Kasumi-1 (cell line): ENCODE results near the gene TNS2.
"Not testable (repeated sequence)": the region's sequence is repeated elsewhere in the genome, so short reads cannot be mapped to it uniquely, and the experiment has no call there.

ENCODE experiments used
- DNase-seq, 2 experiments: peaks; one replicate each; lab custom pipeline; 2025; lab: John Stamatoyannopoulos, UW

Gene TNS2

GRCh38 chr12:53093777-53094393 is 44.0 kb downstream of the TNS2 start:
- DNase-seq, result peak in 1 of 2 experiments; percentile 10

- DNase-seq, result no peak
These were observed 44.5 kb downstream of the TNS2 start for GRCh38 chr12:53094394-53094787.

GRCh38 chr12:53094796-53095595 is 45.1 kb downstream of the TNS2 start:
- not testable (repeated sequence) for DNase-seq

- not testable (repeated sequence) for DNase-seq
These were observed 45.7 kb downstream of the TNS2 start for GRCh38 chr12:53095596-53095895.

GRCh38 chr12:53096089-53096741 is 46.4 kb downstream of the TNS2 start:
- DNase-seq, result no peak

GRCh38 chr12:53096759-53097158 is 46.9 kb downstream of the TNS2 start:
- DNase-seq, result no peak

- DNase-seq, result no peak
These were observed 47.3 kb downstream of the TNS2 start for GRCh38 chr12:53097207-53097563.

- DNase-seq, result peak in 1 of 2 experiments; percentile 4
These were observed 47.9 kb downstream of the TNS2 start, which contains the start of gene IGFBP6 for GRCh38 chr12:53097564-53098353. Gene IGFBP6, plus strand, starts transcription at chr12:53097667. Its CDS starts 51 bp downstream, at chr12:53097718.

- DNase-seq, result no peak
These were observed 48.6 kb downstream of the TNS2 start for GRCh38 chr12:53098354-53098981.

- DNase-seq, result peak; percentile 61 to 80
These were observed 49.4 kb downstream of the TNS2 start for GRCh38 chr12:53099071-53099882.

GRCh38 chr12:53100466-53101151 is 50.7 kb downstream of the TNS2 start:
- DNase-seq, result no peak

GRCh38 chr12:53101266-53101665 is 51.4 kb downstream of the TNS2 start:
- no peak for DNase-seq

- peak in 1 of 2 experiments; percentile 14 for DNase-seq
These were observed 52.3 kb downstream of the TNS2 start for GRCh38 chr12:53101931-53102781.

GRCh38 chr12:53102883-53103807 is 53.3 kb downstream of the TNS2 start, which contains the start of gene SOAT2:
Gene SOAT2, plus strand, starts transcription at chr12:53103486. Its CDS starts 92 bp downstream, at chr12:53103578.
- no peak for DNase-seq

- peak; percentile 83 to 88 for DNase-seq
These were observed 54.0 kb downstream of the TNS2 start for GRCh38 chr12:53103860-53104305.

- DNase-seq, result no peak
These were observed 55.4 kb downstream of the TNS2 start for GRCh38 chr12:53105256-53105655.

GRCh38 chr12:53105712-53106439 is 56.0 kb downstream of the TNS2 start:
- DNase-seq, result no peak
